Sigmoid colon (tissue), 4 donors: ENCODE results near the gene CXorf58.

Experiments
- EP300 ChIP-seq, 4 donors: sonication (generic); formaldehyde crosslinking; IDR thresholded peaks; one replicate each; pipeline ENCODE4 v1.6.1; 2017; ENCODE audit warnings: antibody characterized with exemption in 4 of 4
- POLR2A ChIP-seq, 2 donors: fragments of 450-650 bp; IDR thresholded peaks; one replicate each; pipeline ENCODE4 v1.6.1; 2016; ENCODE audit warnings: antibody characterized with exemption in 2 of 2, mild to moderate bottlenecking in 2 of 2, moderate library complexity in 2 of 2
- POLR2AphosphoS5 ChIP-seq, 4 donors: sonication (generic); formaldehyde crosslinking; IDR thresholded peaks; one replicate each; pipeline ENCODE4 v1.6.1; 2017; ENCODE audit warnings: antibody characterized with exemption in 4 of 4
- TF ChIP-seq, protein P1 (sequence below), 4 experiments: fragments of 450-650 bp in 3 of 4; fragments of 200-600 bp in 1 of 4; IDR thresholded peaks; one replicate each; pipeline ENCODE4 v1.5.1; 2016 to 2019; ENCODE audit warnings: antibody characterized with exemption in 4 of 4, mild to moderate bottlenecking in 3 of 4, moderate library complexity in 2 of 4

- TF ChIP-seq, protein P1, sequence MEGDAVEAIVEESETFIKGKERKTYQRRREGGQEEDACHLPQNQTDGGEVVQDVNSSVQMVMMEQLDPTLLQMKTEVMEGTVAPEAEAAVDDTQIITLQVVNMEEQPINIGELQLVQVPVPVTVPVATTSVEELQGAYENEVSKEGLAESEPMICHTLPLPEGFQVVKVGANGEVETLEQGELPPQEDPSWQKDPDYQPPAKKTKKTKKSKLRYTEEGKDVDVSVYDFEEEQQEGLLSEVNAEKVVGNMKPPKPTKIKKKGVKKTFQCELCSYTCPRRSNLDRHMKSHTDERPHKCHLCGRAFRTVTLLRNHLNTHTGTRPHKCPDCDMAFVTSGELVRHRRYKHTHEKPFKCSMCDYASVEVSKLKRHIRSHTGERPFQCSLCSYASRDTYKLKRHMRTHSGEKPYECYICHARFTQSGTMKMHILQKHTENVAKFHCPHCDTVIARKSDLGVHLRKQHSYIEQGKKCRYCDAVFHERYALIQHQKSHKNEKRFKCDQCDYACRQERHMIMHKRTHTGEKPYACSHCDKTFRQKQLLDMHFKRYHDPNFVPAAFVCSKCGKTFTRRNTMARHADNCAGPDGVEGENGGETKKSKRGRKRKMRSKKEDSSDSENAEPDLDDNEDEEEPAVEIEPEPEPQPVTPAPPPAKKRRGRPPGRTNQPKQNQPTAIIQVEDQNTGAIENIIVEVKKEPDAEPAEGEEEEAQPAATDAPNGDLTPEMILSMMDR (IDR thresholded peaks at IDR 0.05): no peak
- no peak for TF ChIP-seq POLR2A (IDR thresholded peaks at IDR 0.05)
- TF ChIP-seq POLR2AphosphoS5 (IDR thresholded peaks at IDR 0.05): no peak
- no peak for TF ChIP-seq EP300 (IDR thresholded peaks at IDR 0.05)
Observed at GRCh38 chrX:23959781-23960180, 52.0 kb downstream of the CXorf58 start.
